ENCODE data around the gene CRYZ. TPM values are rescaled to one million over a fixed set of nuclear protein-coding genes. Genes with fewer than 3 reads are reported as not detected.

CRYZ gene
- total RNA-seq, result 78.2 TPM

GRCh38 chr1:74732960-74733603 lies at the start of gene CRYZ, which contains the start of gene TYW3:
Gene CRYZ (minus strand): TSS chr1:74733050. CDS start chr1:74724821, 8,229 bp downstream.
Gene TYW3 (plus strand): TSS chr1:74733152. CDS start chr1:74733245, 93 bp downstream.

GRCh38 chr1:74673351-74674111 lies 59.3 kb downstream of the CRYZ start, which contains the start of gene ERICH3:
Gene ERICH3 (minus strand): TSS chr1:74673792. CDS start chr1:74673519, 273 bp downstream.

Other genes with a start within 250 kb of the CRYZ start
- gene LRRC53, start 220.4 kb downstream of the CRYZ start, total RNA-seq, result not detected
- 0.12 TPM for gene ERICH3, start 59.3 kb downstream of the CRYZ start, total RNA-seq
- gene TYW3, start 102 bp upstream of the CRYZ start, total RNA-seq, result 11.4 TPM